GM19351 (cell line): ENCODE results near the gene GEMIN4.
"Not testable (repeated sequence)": the region's sequence is repeated elsewhere in the genome, so short reads cannot be mapped to it uniquely, and the experiment has no call there.

ENCODE experiments used
- ATAC-seq: cut with Tn5 transposase; IDR thresholded peaks from one replicate; pipeline ENCODE4 v1.9.1; 2021; ENCODE audit warnings: mild to moderate bottlenecking, moderate library complexity; ENCODE audit not compliant: unreplicated experiment

GEMIN4 gene

GRCh38 chr17:752002-752619, at the start of gene GEMIN4:
TSS of gene GEMIN4 (minus strand) at chr17:752264. CDS start at chr17:752142, 122 bp downstream.
- ATAC-seq = peak; percentile 82

- ATAC-seq = no peak
Measured at GRCh38 chr17:801660-802059, 49.6 kb upstream of the GEMIN4 start.

GRCh38 chr17:800446-801242, 48.6 kb upstream of the GEMIN4 start:
- ATAC-seq = no peak

- ATAC-seq = no peak
Measured at GRCh38 chr17:799261-799660, 47.2 kb upstream of the GEMIN4 start.

- ATAC-seq = no peak
Measured at GRCh38 chr17:798246-798645, 46.2 kb upstream of the GEMIN4 start.

- no peak for ATAC-seq
Measured at GRCh38 chr17:797236-797840, 45.3 kb upstream of the GEMIN4 start.

GRCh38 chr17:796609-797008, 44.5 kb upstream of the GEMIN4 start:
- ATAC-seq = no peak

- ATAC-seq = no peak
Measured at GRCh38 chr17:795721-796120, 43.7 kb upstream of the GEMIN4 start.

GRCh38 chr17:795276-795675, 43.2 kb upstream of the GEMIN4 start:
- ATAC-seq = no peak

- ATAC-seq = no peak
Measured at GRCh38 chr17:794876-795275, 42.8 kb upstream of the GEMIN4 start.

- ATAC-seq = no peak
Measured at GRCh38 chr17:792277-792676, 40.2 kb upstream of the GEMIN4 start.

- no peak for ATAC-seq
Measured at GRCh38 chr17:791829-792228, 39.8 kb upstream of the GEMIN4 start.

- ATAC-seq = not testable (repeated sequence)
Measured at GRCh38 chr17:790874-791247, 38.8 kb upstream of the GEMIN4 start.

- not testable (repeated sequence) for ATAC-seq
Measured at GRCh38 chr17:789931-790873, 38.1 kb upstream of the GEMIN4 start.

- no peak for ATAC-seq
Measured at GRCh38 chr17:789160-789840, 37.2 kb upstream of the GEMIN4 start.

- ATAC-seq = no peak
Measured at GRCh38 chr17:788551-788950, 36.5 kb upstream of the GEMIN4 start.

GRCh38 chr17:787641-788221, 35.7 kb upstream of the GEMIN4 start:
- no peak for ATAC-seq

GRCh38 chr17:785901-786300, 33.8 kb upstream of the GEMIN4 start:
- ATAC-seq = not testable (repeated sequence)

- no peak for ATAC-seq
Measured at GRCh38 chr17:784143-784542, 32.1 kb upstream of the GEMIN4 start.
